Suppressor macrophage treated with lipopolysaccharide for 1 hour (primary cell): ENCODE measurements around the gene XPO4.
"Not testable (repeated sequence)": the region's sequence is repeated elsewhere in the genome, so short reads cannot be mapped to it uniquely, and the experiment has no call there.

Source experiments
- DNase-seq, 3 donors: peaks; one replicate each; pipeline ENCODE4 v3.0.0-alpha.2; 2020 to 2022

XPO4 gene

GRCh38 chr13:20890540-20890939 is 12.0 kb downstream of the XPO4 start:
- not testable (repeated sequence) for DNase-seq

GRCh38 chr13:20882206-20882605 is 20.3 kb downstream of the XPO4 start:
- DNase-seq = no peak

GRCh38 chr13:20877902-20878301 is 24.6 kb downstream of the XPO4 start:
- DNase-seq = peak in 2 of 3 donors; percentile 16 to 22

GRCh38 chr13:20876802-20877201 is 25.7 kb downstream of the XPO4 start:
- DNase-seq = not testable (repeated sequence)

GRCh38 chr13:20874439-20874838 is 28.1 kb downstream of the XPO4 start:
- DNase-seq = not testable (repeated sequence)

GRCh38 chr13:20873348-20873747 is 29.2 kb downstream of the XPO4 start:
- DNase-seq = peak in 1 of 3 donors; percentile 12

- no peak for DNase-seq
Measured at GRCh38 chr13:20870829-20871228, 31.7 kb downstream of the XPO4 start.

GRCh38 chr13:20869540-20869939 is 33.0 kb downstream of the XPO4 start:
- no peak for DNase-seq

- DNase-seq = no peak
Measured at GRCh38 chr13:20867408-20867807, 35.1 kb downstream of the XPO4 start.

- not testable (repeated sequence) for DNase-seq
Measured at GRCh38 chr13:20861666-20862065, 40.9 kb downstream of the XPO4 start.

GRCh38 chr13:20860844-20861243 is 41.7 kb downstream of the XPO4 start:
- no peak for DNase-seq

- peak in 1 of 3 donors; percentile 2 for DNase-seq
Measured at GRCh38 chr13:20856650-20857049, 45.9 kb downstream of the XPO4 start.

- DNase-seq = no peak
Measured at GRCh38 chr13:20851844-20852402, 50.6 kb downstream of the XPO4 start.

GRCh38 chr13:20848944-20849343 is 53.6 kb downstream of the XPO4 start:
- DNase-seq = no peak

GRCh38 chr13:20848203-20848602 is 54.3 kb downstream of the XPO4 start:
- DNase-seq = no peak

- no peak for DNase-seq
Measured at GRCh38 chr13:20847296-20847695, 55.2 kb downstream of the XPO4 start.

- DNase-seq = no peak
Measured at GRCh38 chr13:20843166-20843565, 59.4 kb downstream of the XPO4 start.

- DNase-seq = no peak
Measured at GRCh38 chr13:20840568-20840967, 62.0 kb downstream of the XPO4 start.

- no peak for DNase-seq
Measured at GRCh38 chr13:20833900-20834679, 68.5 kb downstream of the XPO4 start.

GRCh38 chr13:20832861-20833260 is 69.7 kb downstream of the XPO4 start:
- DNase-seq = no peak

GRCh38 chr13:20831933-20832332 is 70.6 kb downstream of the XPO4 start:
- no peak for DNase-seq

GRCh38 chr13:20831254-20831653 is 71.3 kb downstream of the XPO4 start:
- no peak for DNase-seq

- DNase-seq = peak; percentile 73 to 85 (median 84)
Measured at GRCh38 chr13:20828539-20829364, 73.8 kb downstream of the XPO4 start.
